Heart left ventricle (tissue), 16 donors: ENCODE results near the gene SULT2A1. TPM values are rescaled to one million over a fixed set of nuclear protein-coding genes. Genes with fewer than 3 reads are reported as not detected.
"Not testable (repeated sequence)": the region's sequence is repeated elsewhere in the genome, so short reads cannot be mapped to it uniquely, and the experiment has no call there.

ENCODE experiments used
- ATAC-seq, 4 donors: fragments of 200-7000 bp; cut with Tn5 transposase; one replicate each; pipeline ENCODE4 v1.9.1; 2020 to 2022; ENCODE audit warnings: moderate library complexity in 4 of 4, mild to moderate bottlenecking in 3 of 4, moderate number of reproducible peaks in 1 of 4
- DNase-seq, 5 donors: peaks; one replicate each; pipeline ENCODE4 v3.0.0-alpha.2; 2020
- H3K27ac ChIP-seq, 12 donors: fragments of 200-600 bp; sonication (generic) in 4 of 12; one replicate each; pipeline versions ENCODE4 v1.5.0 to v1.8.0; 2016 to 2022; ENCODE audit warnings: mild to moderate bottlenecking in 2 of 12
- H3K27me3 ChIP-seq, 9 donors: fragments of 200-600 bp; sonication (generic) in 2 of 9; one replicate each; pipeline versions ENCODE4 v1.5.1 to v1.8.0; 2016 to 2022; ENCODE audit warnings: mild to moderate bottlenecking in 3 of 9
- H3K36me3 ChIP-seq, 9 donors: fragments of 200-600 bp; sonication (generic) in 2 of 9; one replicate each; pipeline versions ENCODE4 v1.5.0 to v1.8.0; 2018 to 2022; ENCODE audit warnings: mild to moderate bottlenecking in 2 of 9
- H3K4me1 ChIP-seq, 12 donors: fragments of 200-600 bp; sonication (generic) in 4 of 12; one replicate each; pipeline versions ENCODE4 v1.5.0 to v1.8.0; 2016 to 2022; ENCODE audit warnings: mild to moderate bottlenecking in 3 of 12
- H3K4me3 ChIP-seq, 12 donors: fragments of 200-600 bp; sonication (generic) in 4 of 12; one replicate each; pipeline versions ENCODE4 v1.5.0 to v1.8.0; 2017 to 2022; ENCODE audit warnings: mild to moderate bottlenecking in 9 of 12, moderate library complexity in 4 of 12
- H3K9me3 ChIP-seq, 12 donors: fragments of 200-600 bp; sonication (generic) in 4 of 12; one replicate each; pipeline versions ENCODE4 v1.5.0 to v1.8.0; 2016 to 2022; ENCODE audit warnings: mild to moderate bottlenecking in 1 of 12
- POLR2A ChIP-seq, 2 donors: fragments of 450-650 bp; IDR thresholded peaks; one replicate each; pipeline ENCODE4 v1.6.1; 2017; ENCODE audit warnings: antibody characterized with exemption in 2 of 2, mild to moderate bottlenecking in 2 of 2, moderate library complexity in 2 of 2
- WGBS, 4 donors: extraction: QIAGEN DNeasy Blood & Tissue Kit in 2 of 4; methylation state at CpG; one replicate each; pipeline versions ENCODE4 v1.1.5 to v1.1.7; 2013 to 2018; 5-methylcytosine and 5-hydroxymethylcytosine counted together
- intact Hi-C, 10 donors: fragments of 100-400 bp; cut with DNase I; formaldehyde crosslinking; loops; one replicate each; pipeline versions ENCODE4 v1.11.1 to v1.14.2; 2022
- long read RNA-seq, 3 donors: library from polyadenylated mRNA; unstranded; transcript quantifications; one replicate each; pipeline ENCODE4 v2.0.0, GENCODE V29; 2020 to 2021
- polyA plus RNA-seq, 2 donors: library from polyadenylated mRNA; stranded (reverse); fragments of 200-250 nt; gene quantifications; one replicate each; pipeline ENCODE4 v1.2.3, GENCODE V29; 2013
- total RNA-seq, 9 donors: library from RNA; depleted of rRNA in 2 of 9; stranded (reverse); fragments of >200 nt in 2 of 9; fragmentation: NEBNext Ultra II Directional in 3 of 9; extraction: Animal tissue kit (Norgen Biotek cat#: 25700) in 3 of 9; gene quantifications; one replicate each; pipeline versions ENCODE4 v1.1.0 to v1.2.4, GENCODE V29; 2016 to 2023
- TF ChIP-seq, protein P1 (sequence below), 12 donors: fragments of 200-600 bp; sonication (generic) in 4 of 12; IDR thresholded peaks; one replicate each; pipeline versions ENCODE4 v1.5.0 to v1.8.0; 2018 to 2022; ENCODE audit warnings: antibody characterized with exemption in 12 of 12, mild to moderate bottlenecking in 5 of 12
- donor health status: ischemic (EF 13 %, LVEDD 7.1; RV severe dilation, severe dysfunction).
- donor health status: healthy with polysubstance abuse.
- donor health status: DM: no; HTN: yes; CAD: no.
- donor health status: DM: no; HTN: no; CAD: no.
- donor health status: ischemic (EF 25% LVEDD 6.9; RV normal size, moderate dysfunction).
- donor health status: ischemic (EF 25% LVEDD 5.7; RV mildly dilated, moderate dysfunction).
- donor health status: healthy.
- donor health status: DM: yes; HTN: yes; CAD: no.
- donor health status: ischemic (EF 35%, LVEDD 5.7; RV mildly dilated, moderate dysfunction).
- donor health status: nonischemic (EF 11% LVEDD 7.7; RV severe dilation, severe dysfunction).
- donor health status: DM: yes; HTN: yes; CAD: no.
- donor health status: PGD.
- donor health status: ischemic (EF 29% LVEDD 5.4; RV normal size, mild dysfunction).
- donor health status: nonischemic (EF 23%, LVEDD 6.1; RV moderate dilation, normal function).

SULT2A1 gene, protein sequence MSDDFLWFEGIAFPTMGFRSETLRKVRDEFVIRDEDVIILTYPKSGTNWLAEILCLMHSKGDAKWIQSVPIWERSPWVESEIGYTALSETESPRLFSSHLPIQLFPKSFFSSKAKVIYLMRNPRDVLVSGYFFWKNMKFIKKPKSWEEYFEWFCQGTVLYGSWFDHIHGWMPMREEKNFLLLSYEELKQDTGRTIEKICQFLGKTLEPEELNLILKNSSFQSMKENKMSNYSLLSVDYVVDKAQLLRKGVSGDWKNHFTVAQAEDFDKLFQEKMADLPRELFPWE
- total RNA-seq: not detected
- polyA plus RNA-seq: not detected
- long read RNA-seq, donor 1: 0 reads
- long read RNA-seq, donor 2: 0 reads
- long read RNA-seq, donor 3: 0 reads

DNA sequence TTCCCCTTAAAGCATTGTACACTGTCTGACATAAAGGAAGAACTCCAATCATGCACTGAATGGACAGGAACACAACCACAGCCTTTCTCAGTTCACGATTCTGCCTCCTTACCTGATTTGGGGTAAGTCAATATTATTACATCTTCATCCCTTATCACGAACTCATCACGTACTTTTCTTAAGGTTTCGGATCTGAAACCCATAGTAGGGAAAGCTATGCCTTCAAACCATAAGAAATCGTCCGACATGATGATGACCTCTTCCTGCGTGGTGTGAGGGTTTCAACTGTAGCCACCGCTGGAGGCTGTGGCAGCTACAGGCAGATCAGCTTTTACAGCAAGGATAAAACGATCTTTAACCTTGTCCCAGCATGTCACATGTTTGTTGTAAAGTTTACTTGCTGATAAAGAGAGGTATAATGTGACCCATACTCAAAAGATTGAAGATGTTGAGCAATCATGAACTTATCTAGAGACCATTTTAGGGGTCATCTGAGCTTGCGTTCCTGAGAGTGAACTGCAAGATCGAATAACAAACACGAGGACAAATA lies at the start of gene SULT2A1:
Gene SULT2A1, minus strand, starts transcription at position 306 of the 550 bp plus-strand sequence. Its CDS starts 58 bp downstream, at position 248.
- Histone ChIP-seq H3K27me3 (peaks cover 0 to 9% (median 0%) of the 10 kb centered on the region in 9 donors), H3K4me1 (no peaks in the 10 kb centered on the region), H3K36me3 (no peaks in the 10 kb centered on the region), H3K4me3 (no peak within 1 kb of the TSS), H3K27ac (no peak within 1 kb of the TSS), H3K9me3 (no peaks in the 10 kb centered on the region)
- DNase-seq (no peak), ATAC-seq (no peak)
- TF ChIP-seq, protein P1, sequence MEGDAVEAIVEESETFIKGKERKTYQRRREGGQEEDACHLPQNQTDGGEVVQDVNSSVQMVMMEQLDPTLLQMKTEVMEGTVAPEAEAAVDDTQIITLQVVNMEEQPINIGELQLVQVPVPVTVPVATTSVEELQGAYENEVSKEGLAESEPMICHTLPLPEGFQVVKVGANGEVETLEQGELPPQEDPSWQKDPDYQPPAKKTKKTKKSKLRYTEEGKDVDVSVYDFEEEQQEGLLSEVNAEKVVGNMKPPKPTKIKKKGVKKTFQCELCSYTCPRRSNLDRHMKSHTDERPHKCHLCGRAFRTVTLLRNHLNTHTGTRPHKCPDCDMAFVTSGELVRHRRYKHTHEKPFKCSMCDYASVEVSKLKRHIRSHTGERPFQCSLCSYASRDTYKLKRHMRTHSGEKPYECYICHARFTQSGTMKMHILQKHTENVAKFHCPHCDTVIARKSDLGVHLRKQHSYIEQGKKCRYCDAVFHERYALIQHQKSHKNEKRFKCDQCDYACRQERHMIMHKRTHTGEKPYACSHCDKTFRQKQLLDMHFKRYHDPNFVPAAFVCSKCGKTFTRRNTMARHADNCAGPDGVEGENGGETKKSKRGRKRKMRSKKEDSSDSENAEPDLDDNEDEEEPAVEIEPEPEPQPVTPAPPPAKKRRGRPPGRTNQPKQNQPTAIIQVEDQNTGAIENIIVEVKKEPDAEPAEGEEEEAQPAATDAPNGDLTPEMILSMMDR (IDR thresholded peaks at IDR 0.05): no peak
- TF ChIP-seq POLR2A (IDR thresholded peaks at IDR 0.05): no peak
- intact Hi-C loops: no loop called here
- WGBS, 4 donors: 64 to 69% (median 68%) methylated on average over 12 of the region's 12 CpGs

DNA sequence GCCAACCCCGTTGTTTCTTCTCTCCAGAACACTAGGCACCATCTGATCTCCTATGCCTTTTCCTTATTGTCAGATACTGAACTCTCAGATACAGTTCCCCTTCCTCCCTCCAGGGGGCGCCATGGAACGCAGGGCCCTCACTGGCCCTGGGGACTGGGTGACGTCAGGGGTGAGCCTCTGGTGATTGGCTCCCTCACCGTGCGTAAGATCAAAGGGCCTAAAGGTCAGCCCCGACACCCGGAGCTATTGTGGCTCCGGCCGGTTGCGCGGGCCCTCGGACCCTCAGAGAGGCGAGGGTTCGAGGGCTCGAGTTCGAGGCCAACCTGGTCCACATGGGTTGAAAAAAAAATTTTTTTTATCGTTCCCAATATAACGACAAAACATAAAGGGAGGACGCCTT lies 42.5 kb upstream of the SULT2A1 start:
- intact Hi-C loops, H3K27ac ChIP-seq, H3K4me3 ChIP-seq, H3K4me1 ChIP-seq, H3K27me3 ChIP-seq, DNase-seq, H3K9me3 ChIP-seq, ATAC-seq, H3K36me3 ChIP-seq: not testable (repeated sequence)
- 71% methylated on average over 13 of the region's 20 CpGs; no CpG with 5 or more reads in 3 of the 4 donors for WGBS, 4 donors

DNA sequence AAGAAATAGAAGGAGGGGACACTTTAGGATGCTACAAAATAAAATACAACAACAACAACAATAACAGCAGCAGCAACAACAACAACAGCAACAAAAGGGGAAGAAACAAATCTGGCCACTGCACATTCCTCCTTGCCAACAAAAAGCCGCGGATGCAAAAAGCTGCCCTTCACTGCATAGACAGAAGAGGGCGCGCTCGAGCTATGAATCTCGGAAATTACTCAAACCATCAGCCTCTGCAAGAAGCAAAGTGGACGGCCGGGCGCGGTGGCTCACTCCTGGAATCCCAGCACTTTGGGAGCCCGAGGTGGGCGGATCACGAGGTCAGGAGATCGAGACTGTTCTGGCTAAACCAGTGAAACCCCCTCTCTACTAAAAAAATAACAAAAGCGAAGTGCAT lies 34.0 kb upstream of the SULT2A1 start:
- DNase-seq, ATAC-seq, H3K27ac ChIP-seq, H3K4me1 ChIP-seq, intact Hi-C loops, H3K9me3 ChIP-seq, H3K36me3 ChIP-seq, H3K27me3 ChIP-seq, H3K4me3 ChIP-seq: not testable (repeated sequence)
- 0 to 2% (median 0%) methylated on average over 10 to 12 of the region's 15 CpGs for WGBS, 4 donors
- TF ChIP-seq, protein P1 (IDR thresholded peaks at IDR 0.05): peak; percentile 37 to 61 (median 52)

DNA sequence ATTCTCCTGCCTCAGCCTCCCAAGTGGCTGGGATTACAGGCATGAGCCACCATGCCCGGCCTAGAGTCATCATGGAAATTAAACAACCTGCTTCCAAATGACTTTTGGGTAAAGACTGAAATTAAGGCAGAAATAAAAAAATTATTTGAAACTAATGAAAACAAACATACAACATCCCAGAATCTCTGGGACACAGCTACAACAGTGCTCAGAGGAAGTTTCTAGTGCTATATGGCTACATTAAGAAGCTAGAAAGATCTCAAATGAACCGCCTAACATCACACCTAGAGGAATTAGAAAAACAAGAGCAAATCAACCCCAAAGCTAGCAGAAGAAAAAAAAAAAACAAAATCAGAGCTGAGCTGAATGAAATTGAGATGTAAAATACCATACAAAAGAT lies 24.1 kb upstream of the SULT2A1 start:
- intact Hi-C loops, H3K4me3 ChIP-seq, H3K9me3 ChIP-seq, H3K27me3 ChIP-seq, H3K27ac ChIP-seq, DNase-seq, H3K4me1 ChIP-seq, ATAC-seq, H3K36me3 ChIP-seq: not testable (repeated sequence)
- 76 to 96% (median 89%) methylated on average over 1 to 2 of the region's 2 CpGs for WGBS, 4 donors

DNA sequence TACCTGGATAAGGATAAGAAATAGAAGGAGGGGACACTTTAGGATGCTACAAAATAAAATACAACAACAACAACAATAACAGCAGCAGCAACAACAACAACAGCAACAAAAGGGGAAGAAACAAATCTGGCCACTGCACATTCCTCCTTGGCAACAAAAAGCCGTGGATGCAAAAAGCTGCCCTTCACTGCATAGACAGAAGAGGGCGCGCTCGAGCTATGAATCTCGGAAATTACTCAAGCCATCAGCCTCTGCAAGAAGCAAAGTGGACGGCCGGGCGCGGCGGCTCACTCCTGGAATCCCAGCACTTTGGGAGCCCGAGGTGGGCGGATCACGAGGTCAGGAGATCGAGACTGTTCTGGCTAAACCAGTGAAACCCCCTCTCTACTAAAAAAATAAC lies 23.2 kb upstream of the SULT2A1 start:
- peak; percentile 37 to 66 (median 49) for DNase-seq
- intact Hi-C loops, H3K4me1 ChIP-seq, H3K9me3 ChIP-seq, ATAC-seq, H3K36me3 ChIP-seq, H3K4me3 ChIP-seq, H3K27ac ChIP-seq, H3K27me3 ChIP-seq: not testable (repeated sequence)
- TF ChIP-seq, protein P1 (IDR thresholded peaks at IDR 0.05): peak; percentile 25 to 56 (median 48)
- WGBS, 4 donors: 0 to 1% (median 0%) methylated on average over 5 to 10 of the region's 14 CpGs
